K562 (cell line): ENCODE data around the gene HSD17B1.
A peak's percentile ranks its signal among the peaks of the same experiment; 100 is the strongest.

Experiments used
- BHLHE40 ChIP-seq: IDR thresholded peaks from 2 replicates; pipeline ENCODE4 v1.6.1; 2011; ENCODE audit warnings: low read length, improper control_type of control experiment
- BRCA1 ChIP-seq, 2 experiments: fragments of 450-650 bp in 1 of 2; sonication (generic) in 1 of 2; formaldehyde crosslinking in 1 of 2; IDR thresholded peaks; 2 replicates each; pipeline versions ENCODE4 v1.5.0 to v1.6.1; 2017 to 2020; ENCODE audit warnings: mild to moderate bottlenecking in 1 of 2, missing genetic modification reagents in 1 of 2
- CAMTA2 ChIP-seq: fragments of 250-450 bp; sonication (Bioruptor Pico); conservative IDR thresholded peaks from 2 replicates; pipeline ENCODE4 v1.5.1; 2022
- CCNT2 ChIP-seq: IDR thresholded peaks from 2 replicates; pipeline ENCODE4 v1.6.1; 2011; ENCODE audit warnings: borderline replicate concordance, low read depth, mild to moderate bottlenecking, moderate library complexity, mixed read lengths, low read length; ENCODE audit not compliant: insufficient read length; ENCODE audit errors: extremely low read depth
- CTCF ChIP-seq, 3 experiments: IDR thresholded peaks in 2 of 3; conservative IDR thresholded peaks in 1 of 3; 2 replicates each; pipeline ENCODE4 v1.5.1; 2011 to 2012; ENCODE audit warnings: low read length in 3 of 3, mild to moderate bottlenecking in 3 of 3, control low read depth in 2 of 3, improper control_type of control experiment in 1 of 3, inconsistent platforms in 1 of 3, low read depth in 1 of 3, mixed read lengths in 1 of 3, moderate library complexity in 1 of 3; ENCODE audit not compliant: insufficient read depth in 2 of 3
- FOXJ3 ChIP-seq: sonication (generic); formaldehyde crosslinking; IDR thresholded peaks from 2 replicates; pipeline ENCODE4 v1.4.0; 2020; ENCODE audit warnings: mild to moderate bottlenecking, missing genetic modification reagents
- PHF21A ChIP-seq: fragments of 450-650 bp; IDR thresholded peaks from 2 replicates; pipeline ENCODE4 v1.6.1; 2017; ENCODE audit warnings: low read depth, borderline replicate concordance
- POLR2A ChIP-seq: fragments of 450-650 bp; conservative IDR thresholded peaks from 2 replicates; pipeline ENCODE4 v1.6.1; 2016
- SIN3A ChIP-seq, 2 experiments: fragments of 150-350 bp in 1 of 2; IDR thresholded peaks; 2 replicates each; pipeline ENCODE4 v1.6.1; 2011 to 2016; ENCODE audit warnings: borderline replicate concordance in 2 of 2, low read depth in 2 of 2, low read length in 2 of 2, mild to moderate bottlenecking in 2 of 2, moderate library complexity in 2 of 2; ENCODE audit not compliant: control insufficient read depth in 1 of 2
- SRSF1 ChIP-seq: fragments of 200-400 bp; formaldehyde crosslinking; IDR thresholded peaks from 2 replicates; pipeline ENCODE4 v1.6.1; 2017; ENCODE audit warnings: mild to moderate bottlenecking, low read depth, low read length, moderate library complexity
- TF ChIP-seq, protein P1 (sequence below): fragments of 250-450 bp; sonication (Bioruptor Pico); IDR thresholded peaks from 2 replicates; pipeline ENCODE4 v1.4.0; 2020; ENCODE audit warnings: mild to moderate bottlenecking, moderate library complexity

DNA sequence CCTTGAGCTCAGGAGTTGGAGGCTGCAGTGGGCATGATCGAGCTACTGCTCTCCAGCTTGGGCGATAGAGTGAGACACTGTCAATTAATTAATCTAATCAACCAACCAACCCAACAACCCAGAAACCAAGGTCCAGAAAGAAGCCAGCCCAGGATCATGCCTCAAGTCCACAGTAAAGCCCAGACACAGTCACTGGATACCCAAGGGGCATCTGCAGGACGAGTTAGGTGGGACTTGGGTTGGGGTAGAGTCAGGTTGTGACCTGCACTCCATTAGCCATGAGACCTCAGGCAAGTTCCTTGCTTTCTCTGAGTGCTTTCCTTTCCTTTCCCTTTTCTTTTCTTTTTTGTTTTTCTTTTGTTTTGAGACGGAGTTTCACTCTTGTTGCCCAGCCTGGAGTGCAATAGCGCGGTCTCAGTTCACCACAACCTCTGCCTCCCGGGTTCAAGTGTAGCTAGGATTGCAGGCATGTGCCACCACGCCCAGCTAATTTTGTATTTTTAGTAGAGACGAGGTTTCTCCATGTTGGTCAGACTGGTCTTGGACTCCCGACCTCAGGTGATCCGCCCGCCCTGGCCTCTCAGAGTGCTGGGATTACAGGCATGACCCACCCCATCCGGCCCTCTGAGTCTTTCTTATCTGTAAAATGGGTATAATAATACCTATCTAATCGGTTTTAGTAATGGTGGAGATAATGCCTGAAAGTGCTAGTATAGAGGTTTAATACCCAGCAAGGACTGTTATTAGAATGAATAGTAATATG lies 3.5 kb upstream of the HSD17B1 start:
- TF ChIP-seq CTCF (IDR thresholded peaks at IDR 0.05 in 2 of 3, conservative IDR thresholded peaks at IDR 0.05 in 1 of 3; ENCODE audit: insufficient read depth in 2 of 3, low read depth in 1 of 3, low read length in 3 of 3): no peak
- no peak for TF ChIP-seq BHLHE40
- TF ChIP-seq CCNT2: no peak
- TF ChIP-seq SRSF1: no peak
- no peak for TF ChIP-seq CAMTA2 (CRISPR knock-in tag)
- TF ChIP-seq, protein P1, sequence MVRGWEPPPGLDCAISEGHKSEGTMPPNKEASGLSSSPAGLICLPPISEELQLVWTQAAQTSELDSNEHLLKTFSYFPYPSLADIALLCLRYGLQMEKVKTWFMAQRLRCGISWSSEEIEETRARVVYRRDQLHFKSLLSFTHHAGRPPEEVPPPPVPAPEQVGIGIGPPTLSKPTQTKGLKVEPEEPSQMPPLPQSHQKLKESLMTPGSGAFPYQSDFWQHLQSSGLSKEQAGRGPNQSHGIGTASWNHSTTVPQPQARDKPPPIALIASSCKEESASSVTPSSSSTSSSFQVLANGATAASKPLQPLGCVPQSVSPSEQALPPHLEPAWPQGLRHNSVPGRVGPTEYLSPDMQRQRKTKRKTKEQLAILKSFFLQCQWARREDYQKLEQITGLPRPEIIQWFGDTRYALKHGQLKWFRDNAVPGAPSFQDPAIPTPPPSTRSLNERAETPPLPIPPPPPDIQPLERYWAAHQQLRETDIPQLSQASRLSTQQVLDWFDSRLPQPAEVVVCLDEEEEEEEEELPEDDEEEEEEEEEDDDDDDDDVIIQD (CRISPR knock-in tag): no peak
- 0 out of 2 replicates have a peak, but pooled peaks have one; percentile 37 for TF ChIP-seq POLR2A
- no peak for TF ChIP-seq FOXJ3
- no peak for TF ChIP-seq SIN3A (IDR thresholded peaks at IDR 0.05; ENCODE audit: borderline replicate concordance in 2 of 2, control insufficient read depth in 1 of 2, low read depth in 2 of 2, low read length in 2 of 2)
- no peak for TF ChIP-seq BRCA1 (IDR thresholded peaks at IDR 0.05)
- TF ChIP-seq BRCA1 (CRISPR knock-in tag; IDR thresholded peaks at IDR 0.05): no peak
- TF ChIP-seq PHF21A: no peak
